Renal cortical epithelial cell (primary cell): Measurements from ENCODE around the gene KLF17. TPM values are rescaled to one million over a fixed set of nuclear protein-coding genes. Genes with fewer than 3 reads are reported as not detected.
"Not testable (repeated sequence)": the region's sequence is repeated elsewhere in the genome, so short reads cannot be mapped to it uniquely, and the experiment has no call there.

Experiments
- DNase-seq: peaks from one replicate; pipeline ENCODE4 v3.0.0-alpha.2; 2011; ENCODE audit warnings: low read depth
- total RNA-seq: library from RNA; depleted of rRNA; stranded (reverse); fragments of >200 nt; gene quantifications from 2 replicates; pipeline ENCODE4 v1.2.3, GENCODE V29; 2014

KLF17 gene
- total RNA-seq, 1 donor from 2014 or later: not detected

DNA sequence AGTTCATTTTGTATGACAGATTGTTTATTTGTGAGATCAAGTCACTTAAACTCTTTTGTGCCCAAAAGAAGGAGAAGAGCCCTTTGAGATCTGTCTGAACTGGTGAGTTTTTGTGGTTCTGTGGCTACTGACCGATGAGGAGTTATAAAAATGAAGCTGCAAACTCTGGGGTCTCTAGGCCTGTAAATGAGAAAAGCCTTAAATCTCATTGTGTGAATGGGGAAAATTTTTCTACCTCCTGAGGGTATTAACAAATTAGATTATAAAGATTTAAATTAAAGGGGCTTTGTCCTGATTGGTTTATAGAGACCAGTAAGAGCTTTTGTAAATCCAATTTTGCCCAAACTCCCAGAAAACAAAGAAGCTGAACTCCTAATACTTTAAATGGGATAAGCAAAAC lies 9.7 kb upstream of the KLF17 start:
- no peak for DNase-seq

- DNase-seq: no peak
Measured at GRCh38 chr1:44110916-44111315, 7.7 kb upstream of the KLF17 start.

GRCh38 chr1:44111861-44112260 lies 6.8 kb upstream of the KLF17 start:
- DNase-seq: no peak

- DNase-seq: no peak
Measured at GRCh38 chr1:44112486-44112885, 6.1 kb upstream of the KLF17 start.

DNA sequence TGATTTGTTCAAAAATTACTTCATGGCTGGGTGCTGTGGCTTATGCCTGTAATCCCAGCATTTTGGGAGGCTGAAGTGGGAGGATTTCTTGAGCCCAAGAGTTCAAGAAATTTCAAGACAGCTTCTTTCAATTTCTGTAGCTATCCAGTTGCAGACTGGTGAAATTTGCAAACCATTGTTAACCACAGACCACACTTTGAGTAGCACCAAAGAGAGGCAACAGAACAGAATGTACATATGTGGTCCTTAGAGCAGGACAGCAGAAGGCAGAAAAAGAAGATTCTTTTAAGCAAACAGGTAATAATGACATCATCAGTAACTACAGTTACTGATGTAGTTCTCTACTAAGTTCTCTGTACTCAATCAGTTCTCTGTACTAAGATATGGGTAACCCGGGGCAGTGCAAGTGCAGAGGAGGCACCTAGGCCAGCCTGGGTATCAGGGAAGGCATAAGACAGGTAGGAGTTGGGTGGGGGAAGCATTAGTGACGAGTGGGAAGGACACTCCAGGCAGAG lies 5.5 kb upstream of the KLF17 start:
- no peak for DNase-seq

GRCh38 chr1:44114098-44114497 lies 4.5 kb upstream of the KLF17 start:
- DNase-seq: no peak

DNA sequence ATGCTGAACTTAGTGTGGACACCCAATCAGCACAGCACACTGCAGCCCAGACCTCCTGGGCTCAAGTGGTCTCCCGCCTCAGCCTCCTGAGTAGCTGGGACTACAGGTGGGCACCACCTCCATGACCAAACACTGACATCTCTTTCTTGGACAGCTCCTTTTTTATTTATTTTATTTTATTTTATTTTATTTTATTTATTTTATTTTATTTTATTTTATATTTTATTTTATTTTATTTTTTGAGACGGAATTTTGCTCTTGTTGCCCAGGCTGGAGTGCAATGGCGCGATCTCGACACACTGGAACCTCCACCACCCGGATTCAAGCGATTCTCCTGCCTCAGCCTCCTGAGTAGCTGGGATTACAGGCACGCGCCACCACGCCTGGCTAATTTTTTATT lies 1.3 kb upstream of the KLF17 start:
- DNase-seq: not testable (repeated sequence)

GRCh38 chr1:44119525-44119924 lies 904 bp downstream of the KLF17 start:
- no peak for DNase-seq

DNA sequence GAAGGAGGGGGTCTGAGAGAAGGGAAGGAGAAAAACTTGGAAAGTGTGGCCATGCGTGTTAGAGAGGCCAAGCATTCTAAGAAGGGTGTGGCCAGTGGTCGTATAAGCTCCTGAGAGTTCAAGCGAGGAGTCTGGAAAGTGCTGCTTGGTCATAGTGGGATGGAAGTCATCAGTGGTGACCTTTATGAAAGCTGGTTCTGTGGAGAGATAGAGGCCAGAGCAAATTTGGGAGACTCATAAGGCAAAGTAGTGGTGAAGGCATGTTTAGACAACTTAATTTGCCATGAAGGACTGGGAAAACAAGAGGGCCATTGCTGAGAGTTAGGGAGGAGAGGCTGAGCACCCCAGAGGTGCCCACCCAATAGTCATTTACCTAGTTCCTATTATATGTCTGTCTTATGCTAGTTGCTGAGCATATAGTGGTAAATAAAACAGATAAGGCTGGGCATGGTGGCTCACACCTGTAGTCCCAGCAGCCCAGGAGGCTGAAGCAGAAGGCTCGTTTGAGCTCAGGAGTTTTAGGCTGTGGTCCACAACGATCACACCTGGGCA lies 1.9 kb downstream of the KLF17 start:
- no peak for DNase-seq

- no peak for DNase-seq
Measured at GRCh38 chr1:44129616-44130500, 11.2 kb downstream of the KLF17 start.

- no peak for DNase-seq
Measured at GRCh38 chr1:44131411-44131810, 12.8 kb downstream of the KLF17 start.

GRCh38 chr1:44134071-44134920 lies 15.7 kb downstream of the KLF17 start:
- DNase-seq: no peak

DNA sequence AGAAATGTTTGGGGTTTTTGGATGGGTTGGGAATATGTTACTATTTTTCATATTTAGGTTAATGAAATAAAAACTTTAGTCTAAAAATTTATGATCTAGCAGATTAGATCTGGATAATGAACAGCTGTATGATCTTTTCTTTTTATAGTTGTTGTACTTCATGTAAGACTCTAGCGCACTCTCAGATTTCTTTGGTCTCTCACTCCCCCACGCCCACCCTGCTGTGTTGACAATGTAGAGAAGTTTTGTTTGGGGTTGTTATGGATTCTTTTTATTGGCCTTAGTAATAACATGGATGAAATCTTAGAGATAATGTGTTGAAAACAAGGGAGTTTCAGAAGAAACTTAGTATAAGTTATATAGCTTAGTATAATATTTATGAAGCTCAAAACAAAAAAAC lies 17.3 kb downstream of the KLF17 start:
- DNase-seq: no peak

GRCh38 chr1:44138239-44138638 lies 19.6 kb downstream of the KLF17 start:
- DNase-seq: no peak

GRCh38 chr1:44139565-44139964 lies 20.9 kb downstream of the KLF17 start:
- not testable (repeated sequence) for DNase-seq

GRCh38 chr1:44141531-44141930 lies 22.9 kb downstream of the KLF17 start, which contains the start of gene KLF18:
TSS of gene KLF18 (minus strand) at chr1:44141631. CDS start at chr1:44141631, 0 bp downstream.
- DNase-seq: no peak

- no peak for DNase-seq
Measured at GRCh38 chr1:44144962-44145756, 26.5 kb downstream of the KLF17 start.

DNA sequence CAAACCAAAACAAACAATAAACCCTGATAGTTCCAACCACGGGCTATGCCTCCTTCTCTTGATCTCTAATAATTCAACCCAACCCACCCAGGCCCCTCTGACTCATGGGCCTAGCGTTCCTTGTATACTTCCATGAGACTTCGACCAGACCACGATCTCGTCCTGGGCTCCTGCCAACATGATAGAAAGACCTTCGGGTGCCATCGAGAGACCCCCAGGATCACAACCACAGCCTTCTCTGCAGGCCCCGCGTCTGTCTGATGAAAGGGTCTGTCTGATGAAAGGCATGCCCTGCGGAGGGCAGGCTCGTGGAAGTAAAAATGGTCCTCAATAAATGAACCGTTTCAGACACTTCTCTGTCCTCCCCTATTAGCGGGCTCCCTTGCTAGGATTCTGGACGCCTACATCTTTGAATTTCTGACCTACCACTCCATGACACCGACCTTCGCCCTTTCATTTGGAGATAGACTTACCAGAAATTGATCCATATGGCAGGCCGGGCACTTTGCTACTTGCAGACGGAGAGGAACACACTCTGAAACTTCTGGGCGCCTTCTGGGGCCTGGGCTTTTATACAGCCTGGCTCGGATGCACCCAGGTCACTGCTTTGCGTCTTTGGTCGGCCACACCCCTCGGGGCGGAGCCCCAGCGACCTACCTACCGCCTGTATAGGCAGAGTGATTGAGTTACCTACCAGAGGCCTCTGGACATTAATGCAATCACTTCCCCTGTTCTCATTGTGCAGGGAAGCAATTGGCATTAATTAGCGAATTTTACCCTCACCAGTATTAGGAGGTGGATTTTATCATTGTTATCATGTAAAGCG lies 28.1 kb downstream of the KLF17 start:
- DNase-seq: no peak

- DNase-seq: no peak
Measured at GRCh38 chr1:44147582-44147981, 29.0 kb downstream of the KLF17 start.

GRCh38 chr1:44151332-44151731 lies 32.7 kb downstream of the KLF17 start:
- no peak for DNase-seq
